KOPT-K1 (cell line): Measurements from ENCODE around the gene AHSA1.

Experiments
- H3K27ac ChIP-seq: fragments of 200-600 bp; sonication (generic); 2 replicates; pipeline ENCODE4 v1.5.1; 2016; ENCODE audit warnings: antibody characterized with exemption, mild to moderate bottlenecking, low read depth, low read length; ENCODE audit not compliant: poor library complexity, severe bottlenecking
- H3K36me3 ChIP-seq: fragments of 200-600 bp; sonication (generic); 2 replicates; pipeline ENCODE4 v1.5.1; 2017; ENCODE audit warnings: antibody characterized with exemption, mild to moderate bottlenecking, low read length, moderate library complexity; ENCODE audit not compliant: insufficient read depth
- H3K9me3 ChIP-seq: fragments of 200-600 bp; sonication (generic); 2 replicates; pipeline ENCODE4 v1.5.1; 2017; ENCODE audit warnings: antibody characterized with exemption, low read length, mild to moderate bottlenecking; ENCODE audit not compliant: insufficient read depth, poor library complexity, severe bottlenecking

Gene AHSA1

DNA sequence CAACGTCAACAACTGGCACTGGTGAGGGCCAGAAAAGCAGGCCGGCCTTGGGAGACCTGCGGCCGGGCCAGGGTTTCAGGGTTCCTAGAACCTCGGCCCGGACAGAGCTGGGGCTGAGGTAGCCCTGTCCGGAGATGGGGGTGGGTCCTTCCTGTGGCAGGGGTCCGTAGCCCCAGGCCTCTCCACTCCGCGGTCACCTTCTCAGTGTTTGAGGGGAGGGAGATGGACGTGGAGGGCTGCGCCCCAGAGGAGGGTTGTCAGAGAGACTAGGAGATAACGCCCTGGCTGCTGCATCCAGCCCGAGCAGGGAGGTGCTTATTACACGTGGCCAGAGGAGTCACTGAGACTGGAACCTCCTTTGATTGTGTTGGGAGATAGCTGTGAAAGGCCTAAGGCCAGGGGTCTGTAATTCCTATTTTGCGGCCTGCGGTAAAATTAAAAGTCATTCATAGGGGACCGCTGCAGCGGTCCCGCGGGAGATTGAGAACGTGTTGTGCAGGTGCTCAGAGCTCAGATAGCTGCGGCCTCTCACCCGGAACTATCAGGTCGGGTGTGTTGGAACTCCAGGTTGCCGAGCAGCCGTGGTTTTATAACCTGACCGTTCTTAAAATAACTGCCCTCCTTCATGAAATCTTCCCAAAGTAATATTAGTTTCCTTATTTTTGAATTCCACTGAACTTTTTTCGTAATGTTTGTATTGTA is 507 bp downstream of the AHSA1 start:
- Histone ChIP-seq H3K27ac (peak overlapping the region; percentile 94), H3K36me3 (peaks cover 42% of the 10 kb centered on the region)

DNA sequence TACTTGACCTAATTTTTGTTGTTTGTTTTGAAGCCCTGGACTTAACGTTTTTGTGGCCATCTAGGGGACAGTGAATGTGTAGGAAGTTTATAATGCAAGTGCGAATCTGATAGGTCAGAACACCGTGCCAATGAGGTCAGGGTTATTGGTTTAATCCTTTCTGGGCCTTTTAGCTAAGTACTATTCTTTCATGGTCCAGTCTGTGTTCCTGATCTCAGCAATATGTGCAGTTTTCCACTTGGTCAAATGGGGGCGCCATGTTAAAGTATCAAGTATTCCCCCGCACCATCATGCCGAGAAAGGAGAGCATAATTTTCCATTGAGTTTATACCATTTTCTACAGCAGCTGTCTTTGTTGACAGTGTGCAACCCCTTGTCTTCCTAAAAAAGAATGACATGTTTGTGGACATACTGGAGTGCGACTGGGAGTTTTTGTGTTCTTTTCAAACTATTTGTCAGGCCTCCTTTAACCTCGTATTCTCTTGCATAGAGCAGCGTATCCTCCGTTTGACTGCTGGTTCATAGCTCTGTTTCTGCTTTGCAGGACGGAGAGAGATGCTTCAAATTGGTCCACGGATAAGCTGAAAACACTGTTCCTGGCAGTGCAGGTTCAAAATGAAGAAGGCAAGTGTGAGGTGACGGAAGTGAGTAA is 1.3 kb downstream of the AHSA1 start:
- Histone ChIP-seq H3K27ac (peak overlapping the region; percentile 94), H3K36me3 (peaks cover 49% of the 10 kb centered on the region)

More for the DNA sequence above, 507 bp downstream of the AHSA1 start:
- no peaks in the 10 kb centered on the region for H3K9me3 ChIP-seq

DNA sequence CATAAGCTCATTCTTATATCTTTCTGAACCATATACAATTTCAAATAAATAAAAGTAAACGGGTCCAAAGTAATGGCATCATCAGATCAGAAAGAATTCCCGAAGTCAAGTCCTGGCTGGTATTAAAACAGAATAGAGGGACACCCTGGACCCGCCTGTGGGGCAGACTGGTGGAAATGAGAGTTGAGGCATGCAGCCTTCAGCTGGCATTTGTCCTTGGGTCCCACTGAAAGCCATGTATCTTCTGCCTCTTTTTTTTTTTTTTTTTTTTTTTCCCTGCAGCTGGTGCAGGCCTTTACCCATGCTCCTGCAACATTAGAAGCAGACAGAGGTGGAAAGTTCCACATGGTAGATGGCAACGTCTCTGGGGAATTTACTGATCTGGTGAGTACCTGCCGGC is 9.9 kb downstream of the AHSA1 start:
- Histone ChIP-seq H3K36me3 (peaks cover 74% of the 10 kb centered on the region), H3K27ac (no peak overlapping the region), H3K9me3 (no peaks in the 10 kb centered on the region)

More for the DNA sequence above, 1.3 kb downstream of the AHSA1 start:
- H3K9me3 ChIP-seq = no peaks in the 10 kb centered on the region

DNA sequence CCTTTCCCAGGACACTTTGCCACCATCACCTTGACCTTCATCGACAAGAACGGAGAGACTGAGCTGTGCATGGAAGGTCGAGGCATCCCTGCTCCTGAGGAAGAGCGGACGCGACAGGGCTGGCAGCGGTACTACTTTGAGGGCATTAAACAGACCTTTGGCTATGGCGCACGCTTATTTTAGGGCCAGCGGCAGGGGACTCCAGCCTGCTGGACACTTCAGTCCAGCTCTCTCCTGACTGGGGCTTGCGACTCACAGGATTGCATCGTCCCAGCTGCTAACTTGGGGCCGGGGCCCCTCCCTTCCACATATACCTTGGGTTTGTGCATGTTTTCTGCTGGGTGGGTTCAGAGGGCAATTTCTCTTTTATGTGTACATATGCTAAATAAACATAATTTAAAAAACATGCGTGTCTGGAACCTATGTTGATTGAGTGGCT is 11.2 kb downstream of the AHSA1 start:
- H3K27ac ChIP-seq = no peak overlapping the region
- peaks cover 62% of the 10 kb centered on the region for H3K36me3 ChIP-seq
- H3K9me3 ChIP-seq = no peaks in the 10 kb centered on the region

DNA sequence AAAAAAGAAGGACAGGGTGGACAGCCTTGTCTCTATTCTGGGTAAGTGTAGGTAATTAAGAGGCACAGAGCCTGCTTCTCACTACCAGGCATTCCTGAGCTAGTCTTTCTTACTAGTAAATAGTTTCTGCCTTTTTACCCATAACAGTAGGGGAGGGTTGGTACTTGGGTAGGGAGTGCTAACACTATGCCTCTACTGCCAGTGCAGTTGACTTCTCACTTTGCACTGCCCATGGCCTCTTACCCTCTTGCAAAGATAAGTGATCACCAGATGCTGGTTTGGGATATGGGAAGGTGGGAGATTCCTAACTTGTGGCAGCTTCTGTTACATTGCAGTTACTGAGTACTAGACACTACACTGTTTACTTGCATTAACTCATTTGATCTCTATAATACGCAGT is 11.6 kb downstream of the AHSA1 start:
- no peak overlapping the region for H3K27ac ChIP-seq
- peaks cover 57% of the 10 kb centered on the region for H3K36me3 ChIP-seq
- no peaks in the 10 kb centered on the region for H3K9me3 ChIP-seq

DNA sequence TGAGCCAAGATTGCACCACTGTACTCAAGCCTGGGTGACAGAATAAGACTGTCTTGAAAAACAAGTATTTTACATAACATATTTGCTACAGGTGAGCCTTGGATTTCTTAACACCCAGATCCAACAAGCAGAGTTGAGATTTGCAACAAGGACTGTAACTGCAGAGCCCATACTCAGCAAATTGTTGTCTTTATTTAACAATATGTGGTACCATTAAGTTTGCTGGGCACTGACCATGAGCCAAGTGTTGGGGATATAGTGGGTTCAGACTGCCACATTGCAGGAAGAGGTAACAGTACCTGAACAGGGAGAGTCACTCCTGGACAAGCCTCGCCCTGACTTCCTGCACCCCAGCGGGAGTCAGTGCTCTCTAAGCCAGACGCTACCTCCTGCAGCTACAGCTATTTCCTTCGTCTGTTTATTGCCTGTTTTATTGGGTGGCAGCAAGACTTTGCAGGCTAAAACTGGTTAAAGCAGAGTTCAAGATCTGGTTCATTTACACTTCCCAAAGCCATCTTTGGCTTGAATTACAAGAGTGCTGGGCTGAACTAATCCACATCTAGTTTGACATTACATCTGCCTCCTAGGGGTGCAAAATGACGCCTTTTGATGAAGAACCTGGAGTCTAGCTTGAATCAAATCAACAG is 12.5 kb downstream of the AHSA1 start:
- Histone ChIP-seq H3K9me3 (no peaks in the 10 kb centered on the region), H3K27ac (no peak overlapping the region), H3K36me3 (peaks cover 49% of the 10 kb centered on the region)

DNA sequence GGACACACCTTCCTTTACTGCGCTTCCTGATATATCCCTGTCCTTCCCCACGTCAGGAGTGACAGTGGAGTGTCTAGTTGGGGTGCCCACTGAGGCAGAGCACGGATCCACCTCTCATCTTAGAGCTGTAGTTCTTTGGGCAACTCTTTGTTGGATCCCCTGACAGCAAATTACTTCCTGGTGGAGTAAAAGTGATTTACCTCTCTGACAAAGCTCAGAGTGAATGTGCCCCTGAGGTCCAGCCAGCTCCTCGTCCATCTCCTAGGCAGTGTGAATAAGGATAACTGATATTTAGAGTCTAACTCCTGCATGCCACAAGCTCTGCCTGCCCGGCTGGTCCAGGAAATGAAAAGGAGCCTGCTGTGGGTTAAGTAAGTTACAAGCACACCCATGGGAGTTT is 16.0 kb downstream of the AHSA1 start:
- H3K9me3 ChIP-seq = no peaks in the 10 kb centered on the region
- no peak overlapping the region for H3K27ac ChIP-seq
- H3K36me3 ChIP-seq = peaks cover 13% of the 10 kb centered on the region

DNA sequence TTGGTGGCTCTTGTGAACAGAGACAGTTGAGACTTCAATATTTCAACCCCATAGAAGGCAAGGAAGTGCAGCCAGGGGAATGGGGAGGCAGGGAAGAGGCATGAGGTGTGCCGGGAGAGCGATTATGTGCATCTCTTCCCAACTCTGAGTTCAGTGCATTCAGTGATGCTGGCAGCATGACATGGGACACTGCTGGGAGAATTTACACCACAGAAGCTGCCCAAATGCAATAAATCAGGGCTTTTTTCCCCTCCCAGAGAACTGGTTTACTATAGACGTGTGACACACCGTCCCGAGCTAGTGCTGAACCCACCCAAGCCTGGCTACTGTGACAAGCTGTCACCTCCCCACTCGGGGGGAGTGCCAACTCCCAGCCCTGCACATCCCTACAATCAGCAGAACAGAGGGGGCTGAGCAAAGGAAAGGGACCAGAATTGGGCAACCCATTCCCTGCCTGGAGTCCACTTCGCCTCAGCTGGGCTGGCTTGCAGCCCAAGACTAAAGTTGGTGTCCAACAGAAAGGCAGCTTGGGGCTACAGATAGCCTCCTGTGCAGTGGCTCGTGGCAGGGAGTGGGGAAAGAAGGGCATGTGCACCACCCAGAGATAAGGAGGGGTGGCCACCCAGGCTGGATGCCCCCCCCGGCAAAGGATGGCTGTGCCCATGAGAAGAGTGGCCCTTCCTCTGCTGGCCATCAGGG is 16.7 kb downstream of the AHSA1 start:
- Histone ChIP-seq H3K9me3 (no peaks in the 10 kb centered on the region), H3K36me3 (peaks cover 6% of the 10 kb centered on the region; the same call in 1 of the 2 replicates), H3K27ac (no peak overlapping the region)

DNA sequence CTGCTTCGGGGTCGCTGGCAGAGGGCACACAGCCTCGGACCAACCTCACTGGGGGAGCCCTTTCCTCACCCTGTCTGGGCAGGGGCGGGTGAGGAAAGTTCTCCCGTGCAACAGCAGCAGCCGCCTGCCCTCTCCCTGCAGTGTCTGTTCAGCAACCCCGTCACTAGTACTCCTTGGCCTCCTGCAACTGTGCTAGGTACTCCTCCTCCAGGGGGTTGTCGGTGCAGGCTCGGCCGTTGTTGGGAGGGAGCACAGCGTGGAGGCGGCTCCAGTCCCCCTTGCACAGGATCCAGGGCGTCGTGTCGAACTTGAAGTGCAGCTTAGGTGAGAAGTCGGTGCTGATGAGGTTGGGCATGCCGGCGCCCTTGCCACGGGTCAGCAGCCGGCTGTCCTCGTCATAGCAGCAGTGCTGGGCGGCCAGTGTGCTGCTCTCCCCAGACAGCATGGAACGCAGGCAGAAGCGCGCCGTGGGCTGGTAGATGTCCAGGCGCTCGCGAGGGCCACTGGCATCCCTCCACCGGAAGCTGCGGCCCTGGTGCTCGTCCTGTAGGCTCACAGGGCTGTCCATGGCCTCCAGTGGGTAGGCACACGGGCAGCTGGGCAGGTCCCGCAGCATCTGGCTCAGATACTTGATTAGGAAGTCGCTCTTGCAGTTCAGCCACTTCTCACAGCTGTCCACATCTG is 17.7 kb downstream of the AHSA1 start:
- Histone ChIP-seq H3K9me3 (no peaks in the 10 kb centered on the region), H3K27ac (no peak overlapping the region), H3K36me3 (no peaks in the 10 kb centered on the region)

DNA sequence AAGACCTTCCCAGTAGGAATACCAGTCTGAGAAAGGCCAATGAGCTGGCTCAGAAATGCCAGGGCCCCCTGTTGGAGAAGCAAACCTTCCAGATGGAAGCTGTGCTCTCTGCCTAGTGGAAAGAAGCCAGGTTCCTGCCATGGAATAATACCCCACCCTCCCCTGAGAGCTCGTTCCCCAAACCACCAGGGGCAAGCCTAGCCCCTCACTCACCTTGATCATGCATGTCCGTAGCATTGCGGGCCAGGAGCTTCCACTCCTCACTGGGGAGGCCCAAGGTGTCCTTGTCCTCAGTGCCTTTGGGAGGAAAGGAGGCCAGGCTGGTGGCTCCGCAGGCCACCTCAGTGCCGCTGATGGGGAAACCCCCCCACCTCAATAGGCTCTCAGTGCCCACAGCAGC is 20.1 kb downstream of the AHSA1 start:
- H3K36me3 ChIP-seq = no peaks in the 10 kb centered on the region
- H3K9me3 ChIP-seq = no peaks in the 10 kb centered on the region
- no peak overlapping the region for H3K27ac ChIP-seq

DNA sequence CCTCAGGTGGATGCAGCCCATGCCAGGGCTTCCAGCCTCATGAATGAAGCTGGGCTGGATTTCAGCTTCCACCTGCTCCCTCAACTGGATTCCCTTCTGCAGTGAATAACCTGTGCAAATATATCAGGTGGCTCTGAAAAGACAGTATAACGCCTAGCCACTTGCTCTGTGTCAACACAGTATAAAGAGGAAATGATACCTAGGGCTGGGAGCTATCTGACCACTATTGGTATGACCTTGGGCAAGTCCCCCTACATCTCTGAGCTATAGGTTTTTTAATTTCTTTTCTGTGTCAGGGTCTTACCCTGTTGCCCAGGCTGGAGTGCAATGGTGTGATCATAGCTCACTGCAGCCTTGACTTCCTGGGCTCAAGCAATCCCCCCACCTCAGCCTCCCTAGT is 20.9 kb downstream of the AHSA1 start:
- H3K9me3 ChIP-seq = no peaks in the 10 kb centered on the region
- H3K36me3 ChIP-seq = no peaks in the 10 kb centered on the region
- no peak overlapping the region for H3K27ac ChIP-seq

DNA sequence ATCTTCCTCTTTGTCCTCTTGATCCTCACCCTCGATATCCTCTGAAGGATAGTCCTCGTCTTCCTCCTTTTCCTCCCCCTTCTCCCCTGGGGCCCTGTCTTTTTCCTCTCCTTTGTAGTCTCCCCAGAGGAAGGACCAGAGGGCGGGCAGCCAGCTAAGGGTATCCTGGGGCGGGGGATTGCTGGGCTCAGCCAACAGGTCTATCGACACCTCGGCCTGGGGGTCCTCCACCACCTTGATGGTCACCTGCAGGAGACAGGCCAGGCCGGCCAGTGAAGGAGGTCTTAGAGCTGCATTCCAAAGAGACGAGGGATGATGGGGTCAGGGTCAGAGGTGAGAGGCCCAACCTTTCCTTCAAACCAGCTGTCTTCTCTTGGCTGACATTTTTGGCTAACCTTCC is 24.5 kb downstream of the AHSA1 start:
- no peaks in the 10 kb centered on the region for H3K36me3 ChIP-seq
- H3K9me3 ChIP-seq = no peaks in the 10 kb centered on the region
- H3K27ac ChIP-seq = no peak overlapping the region

DNA sequence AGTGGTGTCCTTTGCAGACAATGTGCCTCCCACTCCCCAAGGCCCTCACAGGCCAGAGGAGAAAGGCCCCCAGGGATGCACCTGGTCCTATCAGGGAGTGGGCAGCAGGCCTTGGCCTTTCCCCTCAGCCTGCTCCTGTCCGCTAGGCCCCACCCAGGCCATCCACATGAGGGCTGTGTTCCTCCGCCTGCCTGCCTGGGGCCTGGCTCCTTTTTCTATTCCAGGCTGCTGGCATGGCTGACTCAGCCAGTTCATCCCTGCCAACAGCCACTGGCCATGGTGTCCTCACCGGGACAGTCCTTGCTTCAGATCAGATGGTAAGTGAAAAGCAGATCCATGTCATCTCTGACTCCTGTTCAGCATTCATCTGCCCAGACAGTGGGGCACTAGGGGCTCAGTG is 27.4 kb downstream of the AHSA1 start:
- no peaks in the 10 kb centered on the region for H3K9me3 ChIP-seq
- H3K27ac ChIP-seq = no peak overlapping the region
- no peaks in the 10 kb centered on the region for H3K36me3 ChIP-seq

DNA sequence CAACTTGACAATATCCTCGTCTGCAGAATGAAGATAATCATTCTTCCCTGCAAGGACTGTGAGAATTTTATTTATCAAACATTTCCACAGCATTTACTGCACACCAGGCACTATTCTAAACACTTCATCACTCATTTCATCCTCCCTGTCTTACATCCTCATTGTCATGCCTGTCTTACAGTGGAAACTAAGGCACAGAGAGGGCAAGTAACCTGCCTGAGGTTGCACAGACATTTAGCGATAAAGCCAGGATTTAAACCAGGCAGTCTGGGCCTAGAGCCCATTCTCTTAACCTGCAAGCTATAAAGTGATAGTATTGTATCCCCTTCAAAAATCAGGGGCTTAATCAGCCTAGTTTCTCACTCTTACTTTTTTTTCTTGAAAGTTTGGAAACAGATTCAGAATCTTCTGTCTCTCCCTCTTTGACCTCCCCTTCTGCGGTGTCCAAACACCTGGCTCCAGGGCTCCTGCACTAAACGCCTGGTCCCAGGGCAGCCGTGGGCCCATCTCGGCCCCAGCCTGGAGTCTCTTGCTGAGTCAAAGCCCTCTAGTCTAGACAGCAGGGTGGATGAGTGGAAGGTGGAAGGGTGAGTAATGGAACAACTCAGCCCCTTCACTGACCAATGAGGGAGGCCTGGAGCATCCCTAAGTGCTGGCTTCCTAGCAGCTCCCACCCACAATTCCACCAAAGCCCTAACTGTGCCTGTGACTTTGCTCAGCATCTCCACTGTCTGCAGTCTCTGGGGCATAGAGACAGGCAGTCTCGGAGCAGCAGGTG is 28.2 kb downstream of the AHSA1 start:
- Histone ChIP-seq H3K36me3 (no peaks in the 10 kb centered on the region), H3K27ac (no peak overlapping the region), H3K9me3 (no peaks in the 10 kb centered on the region)
